RWPE2 (cell line): ENCODE data around the gene GRIN3B.

ENCODE experiments used
- ATAC-seq: fragments of 200-7000 bp; cut with Tn5 transposase; 3 replicates; pipeline ENCODE4 v1.9.1; 2021; ENCODE audit warnings: low read depth
- DNase-seq: peaks from one replicate; pipeline ENCODE4 v3.0.0-alpha.2; 2020; ENCODE audit warnings: low spot score
- H3K27ac ChIP-seq: fragments of 450-650 bp; 2 replicates; pipeline ENCODE4 v1.5.1; 2017; ENCODE audit warnings: mild to moderate bottlenecking; ENCODE audit not compliant: poor library complexity, severe bottlenecking
- H3K27me3 ChIP-seq: fragments of 250-450 bp; sonication (Bioruptor Pico); 2 replicates; pipeline ENCODE4 v1.5.1; 2021; ENCODE audit warnings: mild to moderate bottlenecking, moderate library complexity; ENCODE audit not compliant: insufficient read depth, poor library complexity, severe bottlenecking
- H3K36me3 ChIP-seq: fragments of 250-450 bp; sonication (Bioruptor Pico); 2 replicates; pipeline ENCODE4 v1.5.1; 2020; ENCODE audit warnings: low read depth, mild to moderate bottlenecking, moderate library complexity
- H3K4me1 ChIP-seq: fragments of 250-450 bp; sonication (Bioruptor Pico); 2 replicates; pipeline ENCODE4 v1.5.1; 2021; ENCODE audit warnings: mild to moderate bottlenecking, moderate library complexity; ENCODE audit not compliant: insufficient read depth, poor library complexity, severe bottlenecking
- H3K4me3 ChIP-seq: fragments of 250-450 bp; sonication (Bioruptor Pico); 2 replicates; pipeline ENCODE4 v1.5.1; 2021; ENCODE audit warnings: mild to moderate bottlenecking, moderate library complexity; ENCODE audit not compliant: severe bottlenecking
- H3K9me3 ChIP-seq: fragments of 250-450 bp; sonication (Bioruptor Pico); 2 replicates; pipeline ENCODE4 v1.5.1; 2021; ENCODE audit warnings: mild to moderate bottlenecking, moderate library complexity; ENCODE audit not compliant: severe bottlenecking
- CTCF ChIP-seq: fragments of 450-650 bp; IDR thresholded peaks from one replicate; pipeline ENCODE4 v1.5.1; 2017; ENCODE audit warnings: mild to moderate bottlenecking, moderate library complexity; ENCODE audit not compliant: poor library complexity, severe bottlenecking

GRIN3B gene

GRCh38 chr19:1027650-1028061 is 27.4 kb downstream of the GRIN3B start:
- no peak for TF ChIP-seq CTCF
- peak overlapping the region; percentile 90 for H3K4me3 ChIP-seq
- no peaks in the 10 kb centered on the region for H3K9me3 ChIP-seq
- no peaks in the 10 kb centered on the region for H3K4me1 ChIP-seq
- peaks cover 29% of the 10 kb centered on the region for H3K36me3 ChIP-seq
- no peak for DNase-seq
- H3K27me3 ChIP-seq = no peaks in the 10 kb centered on the region
- H3K27ac ChIP-seq = peak overlapping the region; percentile 96
- ATAC-seq = peak; percentile 32

- no peak for TF ChIP-seq CTCF
- Histone ChIP-seq H3K27ac (peak overlapping the region; percentile 96), H3K4me1 (no peaks in the 10 kb centered on the region), H3K36me3 (peaks cover 36% of the 10 kb centered on the region), H3K27me3 (no peaks in the 10 kb centered on the region), H3K9me3 (no peaks in the 10 kb centered on the region), H3K4me3 (peak overlapping the region; percentile 90)
- no peak for DNase-seq
- peak; percentile 60 for ATAC-seq
Measured at GRCh38 chr19:1028062-1028926, 28.1 kb downstream of the GRIN3B start.

- Histone ChIP-seq H3K27ac (no peak overlapping the region), H3K36me3 (peaks cover 59% of the 10 kb centered on the region), H3K27me3 (no peaks in the 10 kb centered on the region), H3K9me3 (no peaks in the 10 kb centered on the region), H3K4me1 (no peaks in the 10 kb centered on the region), H3K4me3 (no peak overlapping the region)
- no peak for TF ChIP-seq CTCF
- ATAC-seq = no peak
- DNase-seq = no peak
Measured at GRCh38 chr19:1032264-1032867, 32.1 kb downstream of the GRIN3B start.

- DNase-seq (peak; percentile 56), ATAC-seq (no peak)
- Histone ChIP-seq H3K27ac (no peak overlapping the region), H3K4me3 (no peak overlapping the region), H3K9me3 (no peaks in the 10 kb centered on the region), H3K4me1 (no peaks in the 10 kb centered on the region), H3K27me3 (no peaks in the 10 kb centered on the region), H3K36me3 (peaks cover 59% of the 10 kb centered on the region)
- TF ChIP-seq CTCF = no peak
Measured at GRCh38 chr19:1035998-1036621, 35.9 kb downstream of the GRIN3B start.
